Measurements from ENCODE around the gene ZDBF2.

The ZDBF2 gene

GRCh38 chr2:206231669-206232286 lies 42.7 kb upstream of the ZDBF2 start:
- no peak for DNase-seq
- no peak overlapping the region for H3K27ac ChIP-seq
- no peak overlapping the region for H3K4me3 ChIP-seq
- H3K9me3 ChIP-seq = no peaks in the 10 kb centered on the region
- H3K36me3 ChIP-seq = no peaks in the 10 kb centered on the region
- H3K4me1 ChIP-seq = no peaks in the 10 kb centered on the region
- TF ChIP-seq, protein P1, sequence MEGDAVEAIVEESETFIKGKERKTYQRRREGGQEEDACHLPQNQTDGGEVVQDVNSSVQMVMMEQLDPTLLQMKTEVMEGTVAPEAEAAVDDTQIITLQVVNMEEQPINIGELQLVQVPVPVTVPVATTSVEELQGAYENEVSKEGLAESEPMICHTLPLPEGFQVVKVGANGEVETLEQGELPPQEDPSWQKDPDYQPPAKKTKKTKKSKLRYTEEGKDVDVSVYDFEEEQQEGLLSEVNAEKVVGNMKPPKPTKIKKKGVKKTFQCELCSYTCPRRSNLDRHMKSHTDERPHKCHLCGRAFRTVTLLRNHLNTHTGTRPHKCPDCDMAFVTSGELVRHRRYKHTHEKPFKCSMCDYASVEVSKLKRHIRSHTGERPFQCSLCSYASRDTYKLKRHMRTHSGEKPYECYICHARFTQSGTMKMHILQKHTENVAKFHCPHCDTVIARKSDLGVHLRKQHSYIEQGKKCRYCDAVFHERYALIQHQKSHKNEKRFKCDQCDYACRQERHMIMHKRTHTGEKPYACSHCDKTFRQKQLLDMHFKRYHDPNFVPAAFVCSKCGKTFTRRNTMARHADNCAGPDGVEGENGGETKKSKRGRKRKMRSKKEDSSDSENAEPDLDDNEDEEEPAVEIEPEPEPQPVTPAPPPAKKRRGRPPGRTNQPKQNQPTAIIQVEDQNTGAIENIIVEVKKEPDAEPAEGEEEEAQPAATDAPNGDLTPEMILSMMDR (IDR thresholded peaks at IDR 0.05) = no peak
- H3K27me3 ChIP-seq = no peaks in the 10 kb centered on the region
- intact Hi-C loops (cut with DNase I; ENCODE audit: low total_unique reads) = no loop called here

DNA sequence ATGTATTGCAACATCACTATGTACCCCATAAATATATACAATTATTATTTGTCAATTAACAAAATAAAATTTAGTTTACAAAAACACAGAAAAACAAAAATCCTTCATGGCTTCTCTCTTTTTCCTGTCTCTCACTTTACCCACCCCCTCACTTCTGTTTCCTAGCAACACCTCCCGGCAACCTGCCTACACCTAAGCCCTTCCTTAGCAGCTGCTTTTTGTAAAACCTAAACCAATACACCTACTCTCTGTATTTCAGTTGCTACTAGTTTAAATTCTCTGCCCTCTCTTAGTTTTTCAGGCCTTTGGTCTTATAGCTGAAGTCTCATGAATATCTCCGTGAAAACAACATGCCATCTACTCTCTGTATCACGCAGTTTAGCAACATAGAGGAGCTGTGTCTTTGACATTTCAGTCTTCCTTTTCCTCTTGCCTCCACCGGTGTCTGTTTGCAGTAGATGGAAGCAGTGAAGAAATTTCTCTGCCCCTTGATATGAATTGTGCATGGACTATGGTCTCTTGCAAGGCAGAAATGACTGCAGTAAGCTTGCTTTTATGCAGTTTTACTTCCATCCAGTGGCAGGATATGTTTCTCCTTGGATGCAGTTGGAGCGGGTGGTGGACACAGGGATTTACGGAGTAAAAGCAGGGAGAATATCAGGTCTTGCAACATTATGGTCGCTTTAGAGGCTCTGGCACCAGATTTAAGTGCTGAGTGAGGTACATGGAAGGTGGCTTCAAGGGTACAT lies 42.0 kb upstream of the ZDBF2 start:
- no peaks in the 10 kb centered on the region for H3K36me3 ChIP-seq
- H3K4me1 ChIP-seq = no peaks in the 10 kb centered on the region
- no peak overlapping the region for H3K27ac ChIP-seq
- no peak for DNase-seq
- no peak overlapping the region for H3K4me3 ChIP-seq
- TF ChIP-seq, protein P1 (IDR thresholded peaks at IDR 0.05) = no peak
- H3K27me3 ChIP-seq = no peaks in the 10 kb centered on the region
- intact Hi-C loops (cut with DNase I; ENCODE audit: low total_unique reads) = no loop called here
- H3K9me3 ChIP-seq = no peaks in the 10 kb centered on the region

GRCh38 chr2:206239157-206239556 lies 35.3 kb upstream of the ZDBF2 start:
- Histone ChIP-seq H3K4me3 (no peak overlapping the region), H3K9me3 (no peaks in the 10 kb centered on the region), H3K27me3 (peaks cover 0 to 3% of the 10 kb centered on the region in 2 donors), H3K36me3 (no peaks in the 10 kb centered on the region), H3K27ac (no peak overlapping the region), H3K4me1 (no peaks in the 10 kb centered on the region)
- TF ChIP-seq, protein P1 (IDR thresholded peaks at IDR 0.05) = no peak
- DNase-seq = no peak
- intact Hi-C loops (cut with DNase I; ENCODE audit: low total_unique reads) = no loop called here

DNA sequence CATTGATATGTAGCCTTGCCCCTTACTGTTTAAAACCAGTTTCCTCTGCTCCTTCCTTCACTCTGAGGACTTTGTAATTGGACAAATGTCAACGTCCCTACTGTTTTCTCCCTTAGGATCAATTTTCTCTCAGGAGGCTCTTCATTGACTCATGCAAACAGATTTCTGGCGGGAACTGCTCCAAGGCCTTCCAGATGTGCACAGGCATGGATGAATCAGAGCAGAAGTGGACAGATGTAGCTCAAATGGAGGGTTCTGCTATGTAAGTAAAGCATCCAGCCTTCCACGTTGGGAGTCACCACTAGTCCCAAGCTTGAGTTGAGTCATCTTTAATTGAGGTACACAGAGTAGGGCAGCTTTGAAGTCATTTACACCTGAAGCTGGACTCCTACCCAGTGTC lies 34.1 kb upstream of the ZDBF2 start:
- peaks cover 0 to 3% of the 10 kb centered on the region in 2 donors for H3K27me3 ChIP-seq
- H3K4me1 ChIP-seq = no peaks in the 10 kb centered on the region
- H3K9me3 ChIP-seq = no peaks in the 10 kb centered on the region
- TF ChIP-seq, protein P1 (IDR thresholded peaks at IDR 0.05) = no peak
- H3K27ac ChIP-seq = no peak overlapping the region
- intact Hi-C loops (cut with DNase I; ENCODE audit: low total_unique reads) = no loop called here
- H3K36me3 ChIP-seq = no peaks in the 10 kb centered on the region
- no peak overlapping the region for H3K4me3 ChIP-seq
- DNase-seq = no peak

- intact Hi-C loops (cut with DNase I; ENCODE audit: low total_unique reads) = no loop called here
- Histone ChIP-seq H3K36me3 (no peaks in the 10 kb centered on the region), H3K9me3 (no peaks in the 10 kb centered on the region), H3K27me3 (peaks cover 0 to 3% of the 10 kb centered on the region in 2 donors), H3K4me3 (no peak overlapping the region), H3K4me1 (no peaks in the 10 kb centered on the region), H3K27ac (no peak overlapping the region)
- no peak for DNase-seq
- TF ChIP-seq, protein P1 (IDR thresholded peaks at IDR 0.05) = no peak
Measured at GRCh38 chr2:206241736-206242135, 32.7 kb upstream of the ZDBF2 start.

Measured in tibial artery (tissue), 4 donors.